Left lung (tissue), 10 donors: Measurements from ENCODE around the gene SPAAR. TPM values are rescaled to one million over a fixed set of nuclear protein-coding genes. Genes with fewer than 3 reads are reported as not detected.

Experiments
- ATAC-seq: fragments of 200-7000 bp; cut with Tn5 transposase; one replicate; pipeline ENCODE4 v1.9.1; 2020; ENCODE audit warnings: moderate library complexity
- DNase-seq, 4 donors: peaks; one replicate each; pipeline ENCODE4 v3.0.0-alpha.2; 2013 to 2020
- H3K27ac ChIP-seq, 2 donors: fragments of 200-600 bp; sonication (generic) in 1 of 2; one replicate each; pipeline versions ENCODE4 v1.5.0 to v1.8.0; 2020 to 2021
- H3K27me3 ChIP-seq, 2 donors: fragments of 200-600 bp; sonication (generic) in 1 of 2; one replicate each; pipeline versions ENCODE4 v1.5.0 to v1.8.0; 2020 to 2021
- H3K36me3 ChIP-seq, 2 donors: fragments of 200-600 bp; sonication (generic) in 1 of 2; one replicate each; pipeline versions ENCODE4 v1.5.0 to v1.8.0; 2020 to 2021
- H3K4me1 ChIP-seq, 2 donors: fragments of 200-600 bp; one replicate each; pipeline ENCODE4 v1.8.0; 2021
- H3K4me3 ChIP-seq, 2 donors: fragments of 200-600 bp; sonication (generic) in 1 of 2; one replicate each; pipeline versions ENCODE4 v1.5.0 to v1.8.0; 2020 to 2021; ENCODE audit warnings: mild to moderate bottlenecking in 1 of 2
- H3K9me3 ChIP-seq, 2 donors: fragments of 200-600 bp; sonication (generic) in 1 of 2; one replicate each; pipeline versions ENCODE4 v1.5.0 to v1.8.0; 2020 to 2021
- intact Hi-C, 2 donors: fragments of 100-400 bp; cut with DNase I; formaldehyde crosslinking; loops; one replicate each; pipeline versions ENCODE4 v1.11.2 to v1.14.2; 2022
- polyA plus RNA-seq, 6 donors: library from polyadenylated mRNA; unstranded; fragments of 120-200 nt; gene quantifications; one replicate each; pipeline ENCODE4 v1.2.1, GENCODE V29; 2013; ENCODE audit not compliant: insufficient read length in 6 of 6
- total RNA-seq, 2 donors: library from RNA; stranded (reverse); fragmentation: NEBNext Ultra II Directional; extraction: Animal tissue kit (Norgen Biotek cat#: 25700); gene quantifications; one replicate each; pipeline ENCODE4 v1.2.1, GENCODE V29; 2021
- TF ChIP-seq, protein P1 (sequence below), 2 donors: fragments of 200-600 bp; sonication (generic) in 1 of 2; IDR thresholded peaks; one replicate each; pipeline versions ENCODE4 v1.5.0 to v1.8.0; 2021; ENCODE audit warnings: antibody characterized with exemption in 2 of 2
- donor health status: DM: no; HTN: yes; CAD: no.
- donor health status: DM: no; HTN: no; CAD: no.

SPAAR gene
- total and polyA plus RNA-seq, 8 donors = 2.9 to 6.8 (median 3.7) TPM

DNA sequence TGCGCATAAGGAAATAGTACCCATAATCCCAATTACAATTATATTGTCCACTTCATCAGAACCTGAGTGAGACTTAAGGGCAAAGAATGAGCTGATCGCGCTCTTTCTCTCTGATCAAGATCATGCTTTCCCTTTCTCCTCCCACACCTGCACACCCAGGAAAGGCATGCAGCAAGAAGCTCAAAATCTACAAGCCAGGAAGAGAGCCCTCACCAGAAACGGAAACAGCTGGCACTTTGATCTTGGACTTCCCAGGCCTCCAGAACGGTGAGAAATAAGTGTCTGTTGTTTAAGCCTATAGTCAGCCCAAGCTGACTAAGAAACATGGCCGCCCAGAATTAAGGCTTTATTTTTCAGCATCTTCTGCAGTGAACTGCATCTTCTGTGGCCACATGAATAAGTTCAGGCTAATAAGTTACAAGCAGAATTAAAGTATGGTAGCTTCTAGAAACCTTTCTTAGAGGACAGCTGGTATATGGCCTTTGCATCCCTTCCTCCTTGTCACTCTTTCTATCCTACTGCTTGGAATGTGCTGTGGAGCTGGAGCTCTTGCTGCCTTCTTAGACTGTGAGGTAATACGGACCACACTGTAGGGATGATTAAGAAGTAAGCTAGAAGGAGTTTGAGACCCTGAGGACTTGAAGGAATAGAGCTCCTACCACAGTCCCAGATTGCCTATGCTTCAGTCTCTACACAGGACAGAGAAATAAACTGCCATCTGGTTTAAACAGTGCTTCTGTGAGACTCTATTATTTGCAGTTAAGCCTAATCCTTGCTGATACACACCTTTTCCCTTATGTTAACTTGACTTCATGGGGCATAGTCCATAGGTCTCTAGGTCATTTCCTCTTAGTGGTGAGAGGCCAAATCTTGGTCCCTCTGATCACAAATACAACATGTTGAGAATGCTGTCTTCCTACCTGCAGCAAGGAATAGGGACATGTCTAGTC, 31.4 kb downstream of the SPAAR start:
- TF ChIP-seq, protein P1, sequence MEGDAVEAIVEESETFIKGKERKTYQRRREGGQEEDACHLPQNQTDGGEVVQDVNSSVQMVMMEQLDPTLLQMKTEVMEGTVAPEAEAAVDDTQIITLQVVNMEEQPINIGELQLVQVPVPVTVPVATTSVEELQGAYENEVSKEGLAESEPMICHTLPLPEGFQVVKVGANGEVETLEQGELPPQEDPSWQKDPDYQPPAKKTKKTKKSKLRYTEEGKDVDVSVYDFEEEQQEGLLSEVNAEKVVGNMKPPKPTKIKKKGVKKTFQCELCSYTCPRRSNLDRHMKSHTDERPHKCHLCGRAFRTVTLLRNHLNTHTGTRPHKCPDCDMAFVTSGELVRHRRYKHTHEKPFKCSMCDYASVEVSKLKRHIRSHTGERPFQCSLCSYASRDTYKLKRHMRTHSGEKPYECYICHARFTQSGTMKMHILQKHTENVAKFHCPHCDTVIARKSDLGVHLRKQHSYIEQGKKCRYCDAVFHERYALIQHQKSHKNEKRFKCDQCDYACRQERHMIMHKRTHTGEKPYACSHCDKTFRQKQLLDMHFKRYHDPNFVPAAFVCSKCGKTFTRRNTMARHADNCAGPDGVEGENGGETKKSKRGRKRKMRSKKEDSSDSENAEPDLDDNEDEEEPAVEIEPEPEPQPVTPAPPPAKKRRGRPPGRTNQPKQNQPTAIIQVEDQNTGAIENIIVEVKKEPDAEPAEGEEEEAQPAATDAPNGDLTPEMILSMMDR (IDR thresholded peaks at IDR 0.05) = no peak
- no peaks in the 10 kb centered on the region for H3K27me3 ChIP-seq
- DNase-seq (no peak), ATAC-seq (peak; percentile 27)
- H3K27ac ChIP-seq = no peak overlapping the region
- no peaks in the 10 kb centered on the region for H3K36me3 ChIP-seq
- H3K9me3 ChIP-seq = no peaks in the 10 kb centered on the region
- H3K4me3 ChIP-seq = no peak overlapping the region
- intact Hi-C loops = no loop called here
- H3K4me1 ChIP-seq = peaks cover 5 to 10% of the 10 kb centered on the region in 2 donors

DNA sequence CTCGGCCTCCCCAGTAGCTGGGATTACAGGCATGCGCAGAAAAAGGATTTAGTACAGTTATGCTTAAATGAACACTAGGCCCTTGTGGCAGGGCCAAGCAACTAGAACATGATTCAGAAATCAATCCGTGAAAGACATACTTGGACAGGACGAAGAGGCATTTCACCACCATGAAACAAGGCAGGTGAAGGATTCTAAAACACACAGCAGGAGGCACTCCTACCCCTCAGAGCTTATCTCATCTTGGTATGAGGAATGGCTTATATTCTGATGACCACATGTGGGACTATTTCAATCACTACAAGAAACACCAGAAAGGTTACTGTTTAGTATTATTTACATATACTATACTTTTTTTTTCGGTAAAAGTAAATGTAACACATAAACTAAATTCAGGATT, 33.0 kb downstream of the SPAAR start:
- no peak overlapping the region for H3K4me3 ChIP-seq
- H3K27me3 ChIP-seq = no peaks in the 10 kb centered on the region
- ATAC-seq (no peak), DNase-seq (no peak)
- no peaks in the 10 kb centered on the region for H3K9me3 ChIP-seq
- H3K27ac ChIP-seq = no peak overlapping the region
- intact Hi-C loops = no loop called here
- TF ChIP-seq, protein P1 (IDR thresholded peaks at IDR 0.05) = no peak
- peaks cover 8 to 11% of the 10 kb centered on the region in 2 donors for H3K4me1 ChIP-seq
- no peaks in the 10 kb centered on the region for H3K36me3 ChIP-seq

DNA sequence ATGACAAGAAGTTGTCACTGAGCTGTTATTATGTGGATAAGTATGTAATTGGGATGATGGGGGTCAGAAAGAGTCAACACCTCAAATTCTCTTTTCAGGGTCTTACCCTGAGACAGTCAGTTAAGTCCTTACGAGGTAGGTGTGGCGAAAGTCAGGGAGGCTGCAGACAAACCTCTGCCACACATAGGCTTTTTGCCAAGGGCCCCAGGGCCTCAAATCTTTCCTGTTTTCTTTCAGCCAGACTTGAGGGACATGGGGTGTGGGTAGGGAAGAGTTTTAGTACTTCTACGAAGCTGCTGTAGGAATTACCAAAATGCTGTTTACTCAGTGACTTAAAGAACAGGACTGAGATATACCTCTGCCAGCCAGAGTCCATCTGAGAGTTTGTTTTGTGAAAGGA, 34.9 kb downstream of the SPAAR start:
- Histone ChIP-seq H3K9me3 (no peaks in the 10 kb centered on the region), H3K27me3 (no peaks in the 10 kb centered on the region), H3K27ac (no peak overlapping the region), H3K4me3 (no peak overlapping the region), H3K36me3 (no peaks in the 10 kb centered on the region), H3K4me1 (peaks cover 8 to 11% of the 10 kb centered on the region in 2 donors)
- DNase-seq (no peak), ATAC-seq (no peak)
- intact Hi-C loops = no loop called here
- TF ChIP-seq, protein P1 (IDR thresholded peaks at IDR 0.05) = no peak

DNA sequence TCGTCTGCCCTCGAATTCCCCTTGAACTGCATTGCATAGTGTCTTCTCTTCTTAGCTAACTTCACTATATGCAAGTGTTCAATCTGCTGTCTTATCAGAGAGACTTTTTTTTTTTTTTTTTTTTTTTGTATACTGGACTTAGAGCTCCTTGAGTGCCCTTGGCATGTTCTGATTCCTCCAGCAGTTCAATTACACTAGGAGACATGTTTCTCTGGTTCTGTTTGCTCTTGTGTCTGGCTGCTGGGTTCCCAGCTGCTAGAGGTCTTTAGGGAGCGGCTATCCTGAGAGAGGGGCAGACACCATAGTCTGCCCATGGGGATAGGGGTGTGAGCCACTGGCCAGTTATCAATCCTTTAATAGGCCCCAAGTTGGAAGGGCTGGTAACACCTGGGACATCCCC, 35.6 kb downstream of the SPAAR start:
- TF ChIP-seq, protein P1 (IDR thresholded peaks at IDR 0.05) = no peak
- ATAC-seq (peak; percentile 7), DNase-seq (no peak)
- H3K4me1 ChIP-seq = peaks cover 8 to 16% of the 10 kb centered on the region in 2 donors
- peak overlapping the region; percentile 31 to 47 for H3K27ac ChIP-seq
- no peak overlapping the region for H3K4me3 ChIP-seq
- no peaks in the 10 kb centered on the region for H3K36me3 ChIP-seq
- no peaks in the 10 kb centered on the region for H3K9me3 ChIP-seq
- intact Hi-C loops = loop anchor here in 1 of 2 donors (5.0 kb wide), 1 partner anchor 38 kb away; the partner anchor contains the start of genes HRCT1 and SPAAR
- no peaks in the 10 kb centered on the region for H3K27me3 ChIP-seq

DNA sequence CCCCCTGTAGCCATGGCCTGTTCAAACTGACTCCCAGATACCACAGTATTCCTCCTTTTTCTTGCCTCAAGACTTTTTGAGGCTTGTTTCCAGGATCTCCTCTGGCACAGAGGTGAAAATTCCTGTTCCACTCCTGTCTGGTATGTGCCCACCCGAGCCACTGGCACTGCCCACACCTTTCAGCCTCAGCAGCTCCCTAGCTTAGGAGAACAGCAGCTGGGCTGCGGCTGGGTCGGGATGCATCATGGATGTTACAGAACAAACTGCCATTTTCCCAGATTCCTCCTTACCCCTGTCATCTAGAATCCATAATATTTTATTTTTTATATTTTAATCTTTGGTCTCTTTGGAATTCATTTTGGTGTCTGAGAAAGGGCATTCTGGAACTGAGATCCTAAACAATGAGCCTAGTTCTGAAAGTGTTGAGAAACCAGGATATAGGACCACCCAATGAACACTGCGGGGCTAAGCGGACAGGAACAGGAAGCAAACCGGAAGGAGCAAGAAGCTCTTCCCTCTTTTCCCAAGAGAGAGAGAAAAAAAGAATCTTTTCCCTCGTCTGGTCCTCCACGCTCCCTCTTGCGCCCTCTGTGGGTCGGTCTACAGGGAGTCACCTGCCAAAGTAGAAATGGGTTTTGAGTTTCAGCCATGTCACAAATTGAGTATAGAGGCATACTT, 36.2 kb downstream of the SPAAR start:
- peak in 3 of 4 donors; percentile 53 to 81 (median 77) for DNase-seq
- intact Hi-C loops = loop anchor here in 1 of 2 donors (5.0 kb wide), 1 partner anchor 38 kb away; the partner anchor contains the start of genes HRCT1 and SPAAR
- H3K9me3 ChIP-seq = no peaks in the 10 kb centered on the region
- H3K36me3 ChIP-seq = no peaks in the 10 kb centered on the region
- no peak overlapping the region for H3K4me3 ChIP-seq
- H3K27me3 ChIP-seq = no peaks in the 10 kb centered on the region
- H3K4me1 ChIP-seq = peaks cover 8 to 16% of the 10 kb centered on the region in 2 donors
- H3K27ac ChIP-seq = peak overlapping the region; percentile 31 to 47
- peak; percentile 61 for ATAC-seq
- TF ChIP-seq, protein P1 (IDR thresholded peaks at IDR 0.05) = peak; percentile 65 to 72
